Mesothelial cell of epicardium (in vitro differentiated cells): ENCODE results near the gene RALY. TPM values are rescaled to one million over a fixed set of nuclear protein-coding genes. Genes with fewer than 3 reads are reported as not detected.

Source experiments
- DNase-seq, 2 experiments: peaks; one replicate each; pipeline ENCODE4 v3.0.0; 2021; ENCODE audit warnings: low spot score in 2 of 2; ENCODE audit not compliant: unreplicated experiment in 2 of 2
- H3K27ac Mint-ChIP-seq: 2 replicates; pipeline ENCODE4 v1.8.0; 2021; ENCODE audit warnings: mixed read lengths
- H3K27me3 Mint-ChIP-seq: 2 replicates; pipeline ENCODE4 v1.8.0; 2021; ENCODE audit warnings: low read depth, mixed read lengths
- H3K36me3 Mint-ChIP-seq: 2 replicates; pipeline ENCODE4 v1.8.0; 2021; ENCODE audit warnings: mixed read lengths
- H3K4me1 Mint-ChIP-seq: 2 replicates; pipeline ENCODE4 v1.8.0; 2021; ENCODE audit warnings: mixed read lengths
- H3K4me3 Mint-ChIP-seq: 2 replicates; pipeline ENCODE4 v1.8.0; 2021; ENCODE audit warnings: mild to moderate bottlenecking, moderate library complexity, mixed read lengths
- H3K9me3 Mint-ChIP-seq: 2 replicates; pipeline ENCODE4 v1.8.0; 2021; ENCODE audit warnings: mixed read lengths
- CTCF ChIP-seq: fragments of 200-600 bp; sonication (generic); IDR thresholded peaks from one replicate; pipeline ENCODE4 v1.5.0; 2021; ENCODE audit warnings: antibody characterized with exemption; ENCODE audit not compliant: unreplicated experiment
- total RNA-seq: library from RNA; stranded (reverse); gene quantifications from 3 replicates; pipeline ENCODE4 v1.2.1, GENCODE V29; 2021

RALY gene
- total RNA-seq, 1 donor from 2014 or later, result 139 TPM

GRCh38 chr20:34012735-34013134 lies 19.0 kb downstream of the RALY start:
- Mint-ChIP-seq H3K9me3 (peaks cover 5% of the 10 kb centered on the region), H3K27me3 (no peaks in the 10 kb centered on the region), H3K4me3 (no peak overlapping the region), H3K4me1 (peaks cover 31% of the 10 kb centered on the region), H3K36me3 (peaks cover 5% of the 10 kb centered on the region), H3K27ac (no peak overlapping the region)
- DNase-seq, result no peak
- TF ChIP-seq CTCF, result no peak

DNA sequence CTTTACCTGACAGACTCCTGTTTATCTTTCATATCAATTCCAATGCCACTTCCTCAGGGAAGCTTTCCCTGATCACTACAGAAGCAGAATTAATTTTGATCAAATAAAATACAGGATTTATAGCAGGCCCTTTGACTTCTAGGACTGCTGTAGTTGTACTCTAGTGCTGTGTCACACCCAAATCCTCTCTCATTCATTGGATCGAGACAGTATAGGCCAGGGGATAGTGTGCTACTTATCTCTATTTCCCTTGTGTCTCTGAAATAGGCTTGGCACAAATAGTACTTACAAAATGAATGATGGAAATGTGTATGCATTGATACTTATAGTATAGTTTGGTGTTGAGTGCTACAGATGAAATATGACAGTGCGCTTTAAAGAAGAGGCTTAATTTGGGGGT lies 19.8 kb downstream of the RALY start:
- Mint-ChIP-seq H3K4me1 (peaks cover 39% of the 10 kb centered on the region), H3K4me3 (no peak overlapping the region), H3K27ac (no peak overlapping the region), H3K36me3 (no peaks in the 10 kb centered on the region), H3K27me3 (no peaks in the 10 kb centered on the region), H3K9me3 (no peaks in the 10 kb centered on the region)
- no peak for DNase-seq
- no peak for TF ChIP-seq CTCF

GRCh38 chr20:34014878-34015277 lies 21.2 kb downstream of the RALY start:
- Mint-ChIP-seq H3K27me3 (no peaks in the 10 kb centered on the region), H3K4me1 (peaks cover 38% of the 10 kb centered on the region), H3K4me3 (no peak overlapping the region), H3K27ac (no peak overlapping the region), H3K36me3 (no peaks in the 10 kb centered on the region), H3K9me3 (no peaks in the 10 kb centered on the region)
- TF ChIP-seq CTCF, result no peak
- DNase-seq, result no peak

- Mint-ChIP-seq H3K36me3 (no peaks in the 10 kb centered on the region), H3K4me1 (peaks cover 33% of the 10 kb centered on the region), H3K27ac (no peak overlapping the region), H3K27me3 (no peaks in the 10 kb centered on the region), H3K9me3 (no peaks in the 10 kb centered on the region), H3K4me3 (no peak overlapping the region)
- TF ChIP-seq CTCF, result no peak
- no peak for DNase-seq
Measured at GRCh38 chr20:34015401-34016335, 22.0 kb downstream of the RALY start.

GRCh38 chr20:34016736-34017135 lies 23.0 kb downstream of the RALY start:
- TF ChIP-seq CTCF, result no peak
- H3K4me3 Mint-ChIP-seq, result no peak overlapping the region
- no peak for DNase-seq
- H3K27me3 Mint-ChIP-seq, result no peaks in the 10 kb centered on the region
- H3K27ac Mint-ChIP-seq, result no peak overlapping the region
- no peaks in the 10 kb centered on the region for H3K36me3 Mint-ChIP-seq
- peaks cover 31% of the 10 kb centered on the region for H3K4me1 Mint-ChIP-seq
- H3K9me3 Mint-ChIP-seq, result no peaks in the 10 kb centered on the region
